Activated T-cell treated with anti-CD3 and anti-CD28 coated beads for 48 hours (primary cell): ENCODE results near the gene TCERG1L.

Experiments used
- DNase-seq: peaks from one replicate; pipeline ENCODE4 v3.0.0-alpha.2; 2020; ENCODE audit warnings: low read depth

TCERG1L gene

DNA sequence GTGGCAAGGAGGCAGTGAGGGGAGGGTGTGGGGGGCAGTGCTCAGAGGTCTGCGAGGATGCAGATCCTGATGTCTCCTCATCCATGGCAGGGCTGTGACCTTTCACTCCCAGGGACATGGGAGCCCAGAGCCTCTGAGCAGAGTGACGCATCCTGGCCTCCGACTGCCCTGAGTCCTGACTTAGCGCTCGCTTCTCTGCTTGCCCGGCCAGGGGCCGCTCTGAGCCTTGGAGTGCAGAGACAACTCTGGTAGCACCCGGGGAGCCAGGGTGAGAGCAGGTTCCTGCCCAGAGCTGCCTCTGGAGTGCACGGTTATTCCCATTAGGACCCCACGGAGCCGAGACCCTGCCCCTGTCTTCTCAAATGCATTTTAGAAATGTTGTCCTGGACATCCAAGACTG lies 188.0 kb downstream of the TCERG1L start:
- DNase-seq: no peak

DNA sequence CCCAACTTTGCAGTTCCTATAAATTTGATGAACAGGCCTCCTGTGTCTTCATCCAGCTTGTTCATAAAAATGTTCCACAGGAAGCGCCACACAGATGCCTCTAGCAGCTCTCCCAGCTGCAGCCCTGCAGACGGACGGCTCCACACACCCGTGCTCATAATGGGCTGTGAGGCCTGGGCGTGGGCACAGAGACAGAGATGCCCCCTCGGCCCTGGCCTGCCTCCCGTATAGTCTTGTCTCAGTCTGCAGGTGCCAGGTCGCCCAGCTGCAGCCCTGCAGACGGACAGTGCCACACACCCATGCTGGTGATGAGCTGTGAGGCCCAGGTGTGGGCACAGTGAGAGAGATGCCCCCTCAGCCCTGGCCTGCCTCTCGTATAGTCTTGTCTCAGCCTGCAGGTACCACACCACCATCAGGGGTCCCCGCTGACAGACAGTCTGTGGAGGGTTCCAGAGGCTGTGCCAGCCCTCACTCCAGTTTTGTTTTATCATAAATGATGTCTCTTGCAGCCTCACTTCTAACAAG lies 189.9 kb downstream of the TCERG1L start:
- DNase-seq: no peak

DNA sequence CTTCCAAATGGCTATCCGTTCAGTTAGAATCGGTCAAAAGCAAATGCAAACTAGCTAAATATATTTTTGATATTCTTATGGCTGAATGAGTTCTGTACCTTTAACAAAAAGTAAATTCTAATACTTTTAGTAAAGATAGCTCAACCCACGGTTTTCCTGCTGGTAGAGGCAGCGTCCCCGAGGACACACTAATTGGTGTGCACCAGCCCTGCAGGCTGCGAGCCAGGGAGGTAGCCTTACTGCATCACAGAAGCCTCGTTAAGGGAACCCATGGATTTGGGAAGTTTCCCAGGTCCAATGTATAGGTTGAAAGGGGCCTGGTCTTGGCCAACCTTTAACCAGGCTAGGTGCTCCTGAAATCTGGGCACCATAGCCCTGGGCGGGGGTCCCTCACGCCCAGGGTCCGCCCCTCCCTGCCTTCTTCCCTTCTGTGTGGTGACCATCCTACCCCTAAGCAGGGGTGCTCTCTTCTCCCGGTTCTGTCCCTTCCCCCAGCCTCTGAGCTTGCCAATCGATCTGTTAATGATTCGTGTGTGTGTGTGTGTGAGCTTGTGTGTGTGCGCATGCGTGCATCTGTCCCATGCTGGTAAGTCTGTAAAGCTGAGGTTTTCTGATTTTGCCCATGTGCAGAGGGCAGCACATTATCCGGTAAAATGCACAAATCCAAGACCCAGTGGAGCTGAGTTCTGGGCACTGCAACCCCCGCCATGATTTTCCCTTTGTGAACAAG lies 191.7 kb downstream of the TCERG1L start:
- DNase-seq: no peak

DNA sequence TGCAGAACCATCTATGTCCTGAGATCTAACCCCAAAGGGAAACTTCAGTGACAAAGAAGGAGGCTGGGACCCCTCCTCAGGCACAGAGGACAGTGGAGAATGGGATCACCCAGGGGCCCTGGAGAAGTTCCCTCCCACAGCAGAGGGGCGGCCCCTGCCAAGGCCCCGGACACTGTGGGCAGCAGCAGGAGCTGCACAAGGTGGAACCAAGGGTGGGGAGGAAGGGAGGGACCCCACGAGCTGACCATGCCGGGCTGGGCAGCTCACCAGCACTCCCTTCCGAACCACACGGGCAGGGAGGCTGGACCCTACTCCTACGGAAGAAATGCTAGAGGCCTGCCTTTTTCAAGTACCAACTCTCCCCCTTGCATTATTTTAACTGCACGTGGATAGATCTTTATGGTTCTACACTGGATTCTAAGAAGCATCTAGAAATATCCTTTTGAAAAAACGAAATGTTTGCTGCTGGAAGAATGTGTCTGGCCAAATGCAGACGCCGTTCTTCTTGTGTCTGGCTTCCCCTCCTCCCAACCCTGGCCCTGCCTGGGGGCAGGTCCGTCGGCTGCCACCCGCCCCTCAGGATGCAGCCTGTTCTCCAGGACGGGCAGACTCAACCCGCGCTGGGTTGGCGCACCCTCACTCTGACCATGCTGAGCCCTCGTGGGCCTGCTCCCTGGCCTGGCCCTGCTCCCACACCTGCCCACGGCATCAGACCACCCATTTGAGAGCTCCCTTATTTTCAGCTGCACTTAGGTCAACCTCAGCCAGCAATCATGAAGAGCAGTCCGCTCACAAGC lies 193.9 kb downstream of the TCERG1L start:
- no peak for DNase-seq

DNA sequence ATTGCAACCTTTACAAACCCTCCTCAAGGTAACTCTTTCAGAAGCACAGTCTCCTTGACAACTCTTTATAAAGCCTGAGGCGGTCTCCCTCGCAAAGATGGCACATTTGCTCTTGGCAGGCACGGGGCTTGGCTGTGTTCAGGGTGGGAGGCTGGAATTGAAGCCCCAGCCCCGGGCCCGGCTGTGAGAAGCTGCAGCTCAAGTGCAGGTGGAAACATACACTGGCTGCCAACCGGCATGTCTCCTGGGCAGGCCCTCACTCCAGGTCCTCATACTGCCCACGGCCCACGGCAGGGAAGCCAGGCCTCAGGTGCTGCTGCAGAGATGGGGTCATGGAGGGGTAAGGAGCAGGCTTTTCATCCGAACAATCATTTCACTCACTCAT lies 194.5 kb downstream of the TCERG1L start:
- DNase-seq: no peak

DNA sequence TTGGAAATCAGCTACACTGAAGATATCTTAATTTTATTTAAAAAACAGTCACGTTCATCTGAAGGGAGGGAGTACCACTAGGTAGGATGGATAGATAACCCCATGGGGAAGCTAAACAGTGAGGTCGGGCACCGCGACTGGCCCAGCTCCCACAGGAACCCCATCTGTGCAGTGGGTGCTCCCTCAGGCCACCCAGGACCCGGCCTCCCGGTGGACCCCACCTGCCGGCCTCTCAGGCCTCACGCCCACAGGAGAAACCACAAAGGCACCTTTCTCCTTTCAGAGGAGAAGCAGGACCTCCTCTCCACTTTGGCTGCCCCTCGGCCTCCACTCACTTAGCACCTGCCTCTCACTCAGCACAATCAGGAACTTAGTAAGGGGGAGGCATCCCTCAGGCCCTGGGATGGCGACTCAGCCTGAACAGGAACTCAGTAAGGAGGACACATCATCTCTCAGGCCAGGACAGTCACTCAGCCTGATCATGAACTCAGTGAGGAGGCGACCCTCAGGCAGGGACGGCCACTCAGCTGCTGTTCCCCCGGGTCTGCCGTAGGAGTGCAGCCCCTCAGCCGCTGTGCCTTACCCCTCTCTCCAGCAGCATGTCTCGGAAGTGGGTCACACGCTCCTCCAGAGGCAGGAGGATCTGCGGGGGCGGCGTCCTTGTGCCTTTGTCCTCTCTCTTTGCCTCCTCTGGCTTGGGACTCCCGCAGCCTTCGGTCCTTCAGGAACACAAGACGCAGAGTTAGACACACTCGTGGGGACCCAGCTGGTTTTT lies 195.1 kb downstream of the TCERG1L start:
- DNase-seq: no peak

DNA sequence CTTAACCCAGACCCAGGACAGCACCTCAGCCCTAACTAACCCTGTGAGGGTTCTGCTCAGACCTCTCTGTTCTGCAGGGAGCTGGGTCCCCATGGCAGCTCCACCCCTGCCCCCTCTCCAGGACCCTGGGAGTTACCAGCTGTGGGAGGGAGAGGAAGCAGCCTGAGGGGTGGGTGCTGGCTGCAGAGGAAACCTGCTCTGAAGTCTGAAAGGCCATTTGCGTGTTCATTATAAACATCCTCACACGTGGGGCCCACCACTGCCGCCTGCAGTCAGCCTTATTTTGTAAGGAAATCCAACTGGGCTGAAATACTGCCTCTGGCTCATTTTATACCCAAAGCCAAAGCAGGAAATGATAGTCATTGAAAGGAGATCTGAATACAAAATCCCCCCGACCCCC lies 195.7 kb downstream of the TCERG1L start:
- no peak for DNase-seq

DNA sequence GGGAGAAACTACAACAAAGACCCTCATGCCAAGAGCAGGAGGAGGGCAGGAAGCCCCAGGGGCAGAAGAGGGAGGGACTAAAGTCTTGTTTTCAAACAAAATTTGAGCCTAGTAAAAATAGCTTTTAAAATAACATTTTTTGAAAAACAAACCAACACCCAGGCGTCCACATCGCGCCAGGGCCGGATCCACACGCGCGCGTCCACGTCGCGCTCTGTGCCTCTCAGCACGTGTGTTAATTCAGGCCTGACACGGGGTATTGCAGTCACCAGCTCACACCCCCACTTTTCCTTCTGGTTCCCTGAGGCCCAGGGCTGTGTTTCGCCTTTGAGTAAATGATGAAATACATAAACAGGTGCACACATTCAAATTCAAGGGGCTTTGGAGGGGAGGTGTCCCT lies 196.2 kb downstream of the TCERG1L start:
- no peak for DNase-seq

DNA sequence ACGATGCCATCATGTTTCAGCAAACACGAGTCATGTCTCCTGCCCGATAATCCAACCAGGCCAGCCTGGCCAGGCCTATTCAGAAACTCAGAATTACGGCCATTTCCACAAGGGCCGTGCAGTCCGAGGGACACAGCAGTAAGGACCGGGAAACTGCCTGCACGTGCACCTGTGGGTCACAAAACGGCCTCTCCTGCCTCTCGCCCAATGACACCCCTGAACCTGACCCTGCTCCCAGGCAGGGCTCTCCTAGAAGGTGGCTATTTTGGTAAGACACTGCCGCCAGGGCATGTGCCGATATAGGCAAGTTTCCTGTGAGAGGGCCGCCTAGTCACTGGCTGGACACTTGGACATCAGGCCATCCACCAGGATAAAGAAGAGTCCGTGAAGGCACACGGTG lies 196.7 kb downstream of the TCERG1L start:
- DNase-seq: no peak

DNA sequence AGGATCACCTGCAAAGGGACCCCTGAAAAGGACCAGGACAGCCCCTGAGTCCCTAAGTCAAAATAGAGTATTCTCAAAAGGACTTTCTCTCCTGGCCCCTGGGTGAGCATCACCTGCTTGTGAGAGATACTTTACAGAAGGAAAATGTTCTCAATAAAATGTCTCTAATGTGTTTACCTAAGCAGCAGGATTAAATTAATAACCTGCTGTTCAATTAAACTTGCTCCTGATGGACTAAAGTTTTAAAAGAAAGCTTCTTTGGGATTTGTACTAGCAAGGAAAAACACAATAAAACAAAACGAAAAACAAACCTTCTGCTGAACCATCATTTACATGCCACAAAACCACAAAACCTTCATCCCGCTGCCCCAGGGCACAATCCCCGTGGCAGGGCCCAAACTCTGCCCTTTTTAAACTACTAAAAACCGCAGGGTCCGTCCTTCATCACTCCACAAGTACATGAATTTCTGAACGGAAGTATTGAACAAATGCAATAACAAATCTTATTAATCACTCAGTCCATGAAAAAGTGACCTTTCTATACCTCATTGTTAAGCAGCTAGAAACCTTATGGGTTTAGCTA lies 197.7 kb downstream of the TCERG1L start:
- DNase-seq: no peak

DNA sequence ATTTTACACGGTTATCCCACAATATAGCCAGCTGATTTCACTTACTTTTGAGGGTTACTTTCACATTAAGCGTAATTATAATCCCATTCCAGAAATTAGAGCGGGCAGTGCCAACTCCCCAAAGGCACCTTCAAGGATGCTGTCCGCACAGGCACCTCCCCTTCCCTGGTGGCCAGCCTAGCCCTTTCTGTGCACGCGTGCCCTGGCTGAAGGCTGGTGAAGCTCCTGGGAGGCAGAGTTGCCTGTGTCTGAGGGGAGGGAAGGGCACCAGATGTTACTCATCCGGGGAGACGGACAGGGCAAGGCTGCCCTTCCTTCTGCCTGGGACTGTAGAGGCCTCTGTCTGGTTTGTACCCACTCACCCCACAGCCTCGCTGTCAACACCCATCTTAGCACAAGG lies 198.4 kb downstream of the TCERG1L start:
- DNase-seq: no peak

DNA sequence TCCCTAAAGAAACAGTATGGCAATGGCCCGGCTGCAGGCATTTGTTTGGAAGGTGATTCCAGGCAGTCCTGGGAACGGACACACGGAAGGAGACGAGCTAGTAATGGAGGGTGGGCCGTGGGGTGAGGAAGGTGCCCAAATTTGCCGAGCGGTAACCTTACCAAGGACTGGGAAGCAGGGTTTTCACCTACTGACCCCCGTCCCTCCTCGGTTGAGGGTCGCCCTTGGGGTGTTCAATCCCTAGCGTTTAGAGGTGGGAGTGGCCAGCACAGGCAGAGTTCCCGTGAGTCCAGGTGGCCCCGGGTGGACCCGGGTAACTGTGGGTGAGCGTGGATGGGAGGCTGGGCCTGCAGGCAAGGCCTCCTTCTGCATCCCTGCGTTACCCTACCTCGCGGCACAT lies 198.8 kb downstream of the TCERG1L start:
- no peak for DNase-seq

DNA sequence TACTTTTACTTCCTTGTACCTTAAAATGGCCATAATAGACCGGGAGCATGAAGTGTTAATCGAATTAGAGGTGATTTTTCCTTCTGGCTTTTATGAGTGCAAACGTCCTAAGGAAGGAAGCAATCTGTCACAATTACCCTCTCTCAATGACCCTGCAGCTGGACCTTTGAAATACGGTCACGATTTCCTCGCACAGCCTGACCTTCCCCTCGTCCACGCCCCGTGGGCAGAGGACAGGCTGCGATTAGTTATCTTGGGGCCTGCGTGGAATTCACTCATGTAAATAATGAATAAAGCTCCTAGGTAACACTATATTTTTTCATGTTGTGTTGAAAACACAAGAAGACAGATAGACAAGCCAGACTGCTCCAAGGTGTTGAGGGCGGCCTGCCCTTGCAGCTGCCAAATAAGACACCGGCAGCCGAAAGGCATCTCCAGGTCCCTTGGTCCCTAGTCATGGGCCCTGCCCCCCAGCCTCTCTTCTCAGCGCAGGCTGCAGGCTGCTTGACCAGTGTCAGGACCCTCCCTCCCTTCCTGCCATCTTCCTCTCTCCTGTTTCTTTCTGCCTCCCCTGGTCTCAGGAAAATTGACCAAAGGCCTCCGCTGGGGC lies 199.9 kb downstream of the TCERG1L start:
- no peak for DNase-seq

DNA sequence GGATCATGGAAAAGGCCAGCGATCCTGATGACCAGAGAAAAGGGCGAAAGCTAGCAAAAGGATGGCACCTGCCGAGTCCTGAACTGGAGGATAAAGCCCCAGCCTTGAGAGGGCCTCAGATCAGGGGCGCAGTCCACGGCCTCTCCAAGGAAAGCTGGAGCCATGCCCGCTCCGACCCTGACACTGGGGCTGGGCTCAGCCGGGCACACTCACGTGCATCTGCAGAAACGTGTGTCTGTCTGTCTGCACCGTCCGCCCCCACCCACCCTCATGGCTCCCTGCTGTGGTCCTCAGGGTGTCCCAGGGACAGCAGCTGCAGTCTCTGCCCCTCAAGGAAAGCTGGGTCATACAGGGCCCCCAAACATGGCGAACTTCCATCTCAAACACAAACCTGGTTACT lies 200.5 kb downstream of the TCERG1L start:
- DNase-seq: no peak

DNA sequence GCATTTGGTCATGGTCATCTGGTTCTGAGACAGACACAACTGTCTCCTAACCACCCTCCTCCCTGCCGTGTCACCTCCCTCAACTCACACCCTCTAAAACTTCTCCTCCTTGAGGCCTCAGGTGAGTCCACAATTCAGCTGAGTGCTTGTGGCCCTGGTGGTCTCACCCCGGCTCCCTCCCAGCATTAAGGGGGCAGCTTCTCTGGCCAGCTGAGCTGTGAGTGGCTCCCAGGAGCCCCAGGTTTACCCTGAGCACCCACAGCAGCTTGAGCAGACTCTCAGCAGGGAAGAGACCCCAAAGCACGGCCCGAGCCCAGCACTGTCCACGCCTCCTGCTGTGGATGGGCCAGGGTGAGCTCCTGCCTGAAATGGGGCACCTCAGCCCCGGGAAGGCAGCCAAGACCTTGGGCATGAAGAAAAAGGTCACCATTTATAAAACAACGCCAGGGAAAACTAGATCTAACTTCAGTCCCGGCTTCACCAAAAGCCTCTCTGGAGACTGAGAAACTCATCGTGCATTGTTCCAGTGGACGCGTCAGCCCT lies 201.2 kb downstream of the TCERG1L start:
- DNase-seq: no peak

DNA sequence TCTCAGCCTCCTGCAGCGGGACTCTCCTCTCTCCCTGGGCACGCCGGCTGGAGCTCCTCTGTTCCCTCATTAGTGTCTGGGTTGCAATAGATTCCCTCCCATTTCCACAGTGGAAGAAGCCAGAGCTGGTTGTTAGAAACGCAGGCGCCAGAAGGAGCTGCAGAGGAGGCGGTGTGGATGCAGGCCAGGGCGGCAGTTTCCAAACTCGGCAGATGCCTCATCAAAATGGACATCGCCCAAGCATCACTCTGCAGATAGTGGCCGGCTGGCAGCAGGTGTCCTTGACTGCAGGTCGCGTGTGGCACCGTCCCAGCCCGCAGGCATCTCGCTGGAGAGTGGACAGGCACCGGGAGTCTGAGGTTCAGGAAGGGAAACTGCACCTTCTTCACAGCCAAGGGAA lies 201.8 kb downstream of the TCERG1L start:
- DNase-seq: no peak

DNA sequence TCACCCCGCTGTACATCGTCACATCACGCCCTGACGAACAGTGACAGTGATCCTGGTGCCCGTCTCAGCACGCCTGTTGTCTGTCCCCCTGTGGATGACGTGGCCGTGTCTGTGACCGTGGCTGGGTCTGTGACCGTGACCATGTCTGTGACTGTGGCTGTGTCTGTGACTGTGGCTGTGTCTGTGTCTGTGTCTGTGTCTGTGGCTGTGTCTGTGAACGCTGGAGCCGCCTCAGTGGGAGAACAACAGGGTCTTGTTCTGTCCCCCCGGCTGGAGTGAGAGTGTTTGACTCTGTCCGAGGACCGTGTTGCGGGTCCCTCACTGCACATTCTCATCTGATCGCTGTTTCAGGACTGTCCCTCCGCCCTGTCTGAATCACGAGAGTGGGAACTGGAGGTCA lies 202.2 kb downstream of the TCERG1L start:
- no peak for DNase-seq

DNA sequence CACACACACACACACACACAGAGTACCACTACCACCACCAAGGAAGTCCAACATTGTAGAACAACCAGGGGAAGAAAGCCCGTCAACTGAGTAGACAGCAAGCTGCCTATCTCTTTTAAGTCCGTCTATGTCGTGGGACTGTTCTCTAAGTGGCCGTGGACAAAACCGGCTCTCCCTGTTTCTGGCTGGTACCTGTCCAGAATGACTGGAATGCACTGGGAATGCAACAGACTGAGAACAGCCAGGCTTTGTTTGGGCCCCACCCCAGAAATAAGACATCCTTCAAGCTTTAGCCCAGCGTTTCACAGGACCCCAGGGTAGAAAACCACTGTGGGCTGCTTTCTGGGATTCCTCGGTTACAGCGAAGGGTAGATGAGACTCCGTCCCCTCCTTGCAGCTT lies 203.6 kb downstream of the TCERG1L start:
- no peak for DNase-seq

DNA sequence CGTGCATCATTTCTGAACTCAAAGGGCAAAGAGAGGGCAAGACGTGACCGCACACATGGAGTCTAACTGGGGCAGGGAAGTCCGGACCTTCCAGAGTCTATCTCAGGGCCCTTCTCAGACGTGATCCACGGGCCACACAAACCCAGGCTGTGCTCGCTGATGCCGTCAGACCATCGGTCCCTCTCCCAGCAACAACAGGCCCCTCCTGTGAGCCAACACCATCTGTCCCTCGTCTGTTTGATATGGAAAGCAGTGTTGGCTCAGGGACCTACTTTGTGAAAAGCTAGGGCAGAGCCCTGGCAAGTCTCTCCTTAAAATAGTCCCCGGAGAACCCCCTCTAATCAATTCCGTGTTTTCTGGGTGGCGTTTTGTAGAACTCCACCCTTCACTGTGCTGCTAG lies 208.8 kb downstream of the TCERG1L start:
- no peak for DNase-seq

DNA sequence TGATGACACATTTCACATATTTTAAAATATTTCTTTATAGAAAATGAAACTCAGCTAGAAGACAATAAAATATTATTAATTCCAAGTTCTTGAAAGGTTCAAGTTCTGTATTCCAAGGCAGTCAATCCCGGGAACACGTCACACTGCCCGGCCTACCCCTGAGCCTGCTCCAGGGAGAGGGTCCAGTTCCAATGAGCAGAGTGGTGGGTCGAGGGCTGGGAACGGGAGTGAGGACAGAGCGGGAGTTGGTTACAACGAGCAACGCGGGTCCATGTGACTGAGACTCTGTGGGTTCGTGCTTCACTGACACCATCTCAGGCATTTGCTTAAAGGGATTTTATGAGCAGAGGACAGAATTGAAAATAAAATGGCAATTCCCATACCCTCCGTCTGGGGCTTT lies 209.4 kb downstream of the TCERG1L start:
- no peak for DNase-seq
